K562 (cell line): ENCODE data around the gene ST6GALNAC2.

Experiments used
- AFF4 ChIP-seq: sonication (generic); formaldehyde crosslinking; IDR thresholded peaks from 2 replicates; pipeline ENCODE4 v1.8.0; 2023; ENCODE audit warnings: mild to moderate bottlenecking, missing genetic modification reagents
- BCLAF1 ChIP-seq, 2 experiments: fragments of 450-650 bp in 1 of 2; IDR thresholded peaks; 2 replicates each; pipeline ENCODE4 v1.6.1; 2011 to 2017; ENCODE audit warnings: low read depth in 2 of 2, antibody characterized with exemption in 1 of 2, borderline replicate concordance in 1 of 2, low read length in 1 of 2, mild to moderate bottlenecking in 1 of 2, mixed read lengths in 1 of 2; ENCODE audit not compliant: control insufficient read depth in 1 of 2
- BMI1 ChIP-seq: fragments of 150-350 bp; IDR thresholded peaks from 2 replicates; pipeline ENCODE4 v1.6.1; 2014; ENCODE audit warnings: low read length
- CTCF ChIP-seq, 3 experiments: IDR thresholded peaks in 2 of 3; conservative IDR thresholded peaks in 1 of 3; 2 replicates each; pipeline ENCODE4 v1.5.1; 2011 to 2012; ENCODE audit warnings: low read length in 3 of 3, mild to moderate bottlenecking in 3 of 3, control low read depth in 2 of 3, improper control_type of control experiment in 1 of 3, inconsistent platforms in 1 of 3, low read depth in 1 of 3, mixed read lengths in 1 of 3, moderate library complexity in 1 of 3; ENCODE audit not compliant: insufficient read depth in 2 of 3
- HNRNPH1 ChIP-seq: fragments of 200-400 bp; formaldehyde crosslinking; optimal IDR thresholded peaks from 2 replicates; pipeline ENCODE3; 2017; ENCODE audit warnings: low read depth, mild to moderate bottlenecking, low read length, moderate library complexity
- ILF3 ChIP-seq: fragments of 450-650 bp; IDR thresholded peaks from 2 replicates; pipeline ENCODE4 v1.6.1; 2018; ENCODE audit warnings: antibody characterized with exemption, mild to moderate bottlenecking, moderate library complexity, borderline replicate concordance
- LARP7 ChIP-seq: fragments of 450-650 bp; IDR thresholded peaks from 2 replicates; pipeline ENCODE4 v1.6.1; 2016
- MAFF ChIP-seq: IDR thresholded peaks from 2 replicates; pipeline ENCODE4 v1.6.1; 2012; ENCODE audit warnings: low read length, improper control_type of control experiment
- PHB2 ChIP-seq: fragments of 450-650 bp; IDR thresholded peaks from 2 replicates; pipeline ENCODE4 v1.6.1; 2017; ENCODE audit warnings: low read depth
- PHF20 ChIP-seq: fragments of 450-650 bp; IDR thresholded peaks from 2 replicates; pipeline ENCODE4 v1.6.1; 2018; ENCODE audit not compliant: partially characterized antibody

GRCh38 chr17:76521262-76521661 is 64.4 kb downstream of the ST6GALNAC2 start:
- TF ChIP-seq PHF20 (no peak), AFF4 (CRISPR knock-in tag) (no peak), BCLAF1 (IDR thresholded peaks at IDR 0.05; ENCODE audit: borderline replicate concordance in 1 of 2, control insufficient read depth in 1 of 2, low read depth in 2 of 2, low read length in 1 of 2) (no peak), HNRNPH1 (no peak), CTCF (IDR thresholded peaks at IDR 0.05 in 2 of 3, conservative IDR thresholded peaks at IDR 0.05 in 1 of 3; ENCODE audit: insufficient read depth in 2 of 3, low read depth in 1 of 3, low read length in 3 of 3) (no peak), PHB2 (no peak), MAFF (no peak), LARP7 (no peak), BMI1 (no peak), ILF3 (no peak)
